ENCODE results near the gene SLC30A1.
A peak's percentile ranks its signal among the peaks of the same experiment; 100 is the strongest.
"Not testable (repeated sequence)": the region's sequence is repeated elsewhere in the genome, so short reads cannot be mapped to it uniquely, and the experiment has no call there.

The SLC30A1 gene

GRCh38 chr1:211578640-211579439 lies at the start of gene SLC30A1:
SLC30A1 (minus strand) TSS chr1:211579161; CDS start chr1:211578612, 549 bp downstream.
- peak; percentile 98 to 100 for DNase-seq (ENCODE audit: low read depth in 2 of 2)

GRCh38 chr1:211628417-211628816 lies 49.5 kb upstream of the SLC30A1 start:
- no peak for DNase-seq (ENCODE audit: low read depth in 2 of 2)

GRCh38 chr1:211627259-211627658 lies 48.3 kb upstream of the SLC30A1 start:
- DNase-seq (ENCODE audit: low read depth in 2 of 2): no peak

- DNase-seq (ENCODE audit: low read depth in 2 of 2): not testable (repeated sequence)
These were observed 46.9 kb upstream of the SLC30A1 start for GRCh38 chr1:211625866-211626265.

GRCh38 chr1:211625040-211625439 lies 46.1 kb upstream of the SLC30A1 start:
- no peak for DNase-seq (ENCODE audit: low read depth in 2 of 2)

- DNase-seq (ENCODE audit: low read depth in 2 of 2): no peak
These were observed 44.6 kb upstream of the SLC30A1 start for GRCh38 chr1:211623515-211623914.

GRCh38 chr1:211621447-211622198 lies 42.7 kb upstream of the SLC30A1 start:
- DNase-seq (ENCODE audit: low read depth in 2 of 2): no peak

- DNase-seq (ENCODE audit: low read depth in 2 of 2): no peak
These were observed 41.1 kb upstream of the SLC30A1 start for GRCh38 chr1:211620097-211620496.

- DNase-seq (ENCODE audit: low read depth in 2 of 2): no peak
These were observed 40.4 kb upstream of the SLC30A1 start for GRCh38 chr1:211619033-211619996.

- no peak for DNase-seq (ENCODE audit: low read depth in 2 of 2)
These were observed 38.0 kb upstream of the SLC30A1 start for GRCh38 chr1:211616965-211617297.

GRCh38 chr1:211616231-211616964 lies 37.4 kb upstream of the SLC30A1 start:
- DNase-seq (ENCODE audit: low read depth in 2 of 2): no peak

GRCh38 chr1:211614615-211615014 lies 35.7 kb upstream of the SLC30A1 start:
- DNase-seq (ENCODE audit: low read depth in 2 of 2): no peak

- no peak for DNase-seq (ENCODE audit: low read depth in 2 of 2)
These were observed 35.0 kb upstream of the SLC30A1 start for GRCh38 chr1:211613951-211614350.

- DNase-seq (ENCODE audit: low read depth in 2 of 2): no peak
These were observed 34.4 kb upstream of the SLC30A1 start for GRCh38 chr1:211613108-211613947.

- DNase-seq (ENCODE audit: low read depth in 2 of 2): no peak
These were observed 33.8 kb upstream of the SLC30A1 start for GRCh38 chr1:211612786-211613107.

GRCh38 chr1:211611818-211612217 lies 32.9 kb upstream of the SLC30A1 start:
- no peak for DNase-seq (ENCODE audit: low read depth in 2 of 2)

GRCh38 chr1:211610779-211611556 lies 32.0 kb upstream of the SLC30A1 start:
- DNase-seq (ENCODE audit: low read depth in 2 of 2): no peak

GRCh38 chr1:211609120-211610024 lies 30.4 kb upstream of the SLC30A1 start:
- no peak for DNase-seq (ENCODE audit: low read depth in 2 of 2)
